Daoy (cell line): Measurements from ENCODE around the gene CLCA2. TPM values are rescaled to one million over a fixed set of nuclear protein-coding genes. Genes with fewer than 3 reads are reported as not detected.

Experiments used
- DNase-seq: peaks from one replicate; pipeline ENCODE4 v3.0.0-alpha.2; 2015; ENCODE audit warnings: low read depth
- total RNA-seq: library from RNA; depleted of rRNA; stranded (reverse); fragments of >200 nt; shearing (Covaris generic); gene quantifications from 2 replicates; pipeline ENCODE4 v1.2.3, GENCODE V29; 2014

The CLCA2 gene
- total RNA-seq, 1 experiment from 2014 or later: not detected

GRCh38 chr1:86477682-86478081 is 53.7 kb downstream of the CLCA2 start:
- no peak for DNase-seq

GRCh38 chr1:86478416-86479156 is 54.6 kb downstream of the CLCA2 start:
- no peak for DNase-seq

GRCh38 chr1:86481966-86482365 is 58.0 kb downstream of the CLCA2 start:
- DNase-seq: no peak

GRCh38 chr1:86487131-86487810 is 63.3 kb downstream of the CLCA2 start:
- DNase-seq: peak; percentile 85

GRCh38 chr1:86487811-86488141 is 63.8 kb downstream of the CLCA2 start:
- no peak for DNase-seq

- no peak for DNase-seq
Measured at GRCh38 chr1:86489242-86489878, 65.4 kb downstream of the CLCA2 start.

- no peak for DNase-seq
Measured at GRCh38 chr1:86491171-86491950, 67.4 kb downstream of the CLCA2 start.

GRCh38 chr1:86498281-86498680 is 74.3 kb downstream of the CLCA2 start:
- DNase-seq: no peak

GRCh38 chr1:86499987-86500593 is 76.1 kb downstream of the CLCA2 start:
- no peak for DNase-seq

- DNase-seq: no peak
Measured at GRCh38 chr1:86500714-86501113, 76.7 kb downstream of the CLCA2 start.

- peak; percentile 60 for DNase-seq
Measured at GRCh38 chr1:86502125-86502646, 78.2 kb downstream of the CLCA2 start.

GRCh38 chr1:86502721-86503405 is 78.9 kb downstream of the CLCA2 start:
- peak; percentile 57 for DNase-seq

- no peak for DNase-seq
Measured at GRCh38 chr1:86503406-86504136, 79.6 kb downstream of the CLCA2 start.

- no peak for DNase-seq
Measured at GRCh38 chr1:86504137-86504479, 80.1 kb downstream of the CLCA2 start.

GRCh38 chr1:86504895-86505563 is 81.1 kb downstream of the CLCA2 start:
- no peak for DNase-seq

- DNase-seq: no peak
Measured at GRCh38 chr1:86505564-86505902, 81.6 kb downstream of the CLCA2 start.
